Measurements from ENCODE around the gene HASPIN.

Gene HASPIN

GRCh38 chr17:3771140-3771539, 47.4 kb downstream of the HASPIN start:
- no peak for TF ChIP-seq CTCF (IDR thresholded peaks at IDR 0.05; ENCODE audit: insufficient read depth, low read length, missing control alignments)

GRCh38 chr17:3772764-3773163, 49.1 kb downstream of the HASPIN start:
- H3K4me3 ChIP-seq (ENCODE audit: low read depth, low read length) = no peak overlapping the region
- no peak for TF ChIP-seq CTCF (IDR thresholded peaks at IDR 0.05; ENCODE audit: insufficient read depth, low read length, missing control alignments)
- no peak for DNase-seq (ENCODE audit: low read depth, low spot score)
- ChIA-PET CTCF (interaction anchor here (1.0 to 1.6 kb wide), 2 partner anchors 9 to 16 kb away, joined by 3 read pairs; no protein-coding TSS in a partner anchor), POLR2A (no interaction called here)

More at GRCh38 chr17:3771140-3771539, 47.4 kb downstream of the HASPIN start:
- H3K4me3 ChIP-seq (ENCODE audit: low read depth, low read length) = no peak overlapping the region
- DNase-seq (ENCODE audit: low read depth, low spot score) = no peak
- POLR2A ChIA-PET = no interaction called here
- CTCF ChIA-PET = interaction anchor here (1.6 kb wide), 1 partner anchor 34 kb away, joined by 10 read pairs; no protein-coding TSS in a partner anchor

- ChIA-PET CTCF (interaction anchor here (0.6 to 1.7 kb wide), 4 partner anchors 10 to 55 kb away, joined by 3 to 4 read pairs (median 4); no protein-coding TSS in a partner anchor), POLR2A (no interaction called here)
- DNase-seq (ENCODE audit: low read depth, low spot score) = no peak
- no peak for TF ChIP-seq CTCF (IDR thresholded peaks at IDR 0.05; ENCODE audit: insufficient read depth, low read length, missing control alignments)
- H3K4me3 ChIP-seq (ENCODE audit: low read depth, low read length) = no peak overlapping the region
These were observed 49.8 kb downstream of the HASPIN start for GRCh38 chr17:3773511-3773910.

- no peak for DNase-seq (ENCODE audit: low read depth, low spot score)
- ChIA-PET POLR2A (no interaction called here), CTCF (interaction anchor here (0.6 to 1.7 kb wide), 4 partner anchors 10 to 55 kb away, joined by 3 to 4 read pairs (median 4); no protein-coding TSS in a partner anchor)
- TF ChIP-seq CTCF (IDR thresholded peaks at IDR 0.05; ENCODE audit: insufficient read depth, low read length, missing control alignments) = no peak
- no peak overlapping the region for H3K4me3 ChIP-seq (ENCODE audit: low read depth, low read length)
These were observed 50.3 kb downstream of the HASPIN start for GRCh38 chr17:3773966-3774365.
